Panc1 (cell line): ENCODE data around the gene C1orf226. TPM values are rescaled to one million over a fixed set of nuclear protein-coding genes. Genes with fewer than 3 reads are reported as not detected.

ENCODE experiments used
- ATAC-seq: fragments of 200-7000 bp; cut with Tn5 transposase; 2 replicates; pipeline ENCODE4 v1.9.1; 2020; ENCODE audit warnings: mild to moderate bottlenecking, moderate library complexity
- BruUV-seq: library from RNA; stranded (reverse); fragments of 400-500 nt; replicated peaks from 2 replicates; lab custom pipeline; 2021; lab: Mats Ljungman, UMichigan
- CTCF ChIA-PET: fragments of 300-600 bp; sonication (Branson Sonifier 250); formaldehyde crosslinking; loops from one replicate; lab custom pipeline; 2022; ENCODE audit warnings: antibody characterized with exemption; lab: Charles Lee
- POLR2A ChIA-PET: fragments of 300-600 bp; sonication (Branson Sonifier 250); formaldehyde crosslinking; loops from one replicate; lab custom pipeline; 2022; ENCODE audit warnings: antibody characterized with exemption; lab: Charles Lee
- DNase-seq: peaks from one replicate; pipeline ENCODE4 v3.0.0-alpha.2; 2010; ENCODE audit warnings: low read depth, low spot score
- H3K27ac ChIP-seq: 2 replicates; pipeline ENCODE4 v1.5.1; 2011; ENCODE audit warnings: mild to moderate bottlenecking, low read length, inconsistent platforms
- H3K27me3 ChIP-seq: fragments of 200-500 bp; sonication (Bioruptor generic); 2 replicates; pipeline ENCODE4 v1.6.0; 2014; ENCODE audit warnings: low read length, inconsistent platforms; ENCODE audit not compliant: control insufficient read depth, insufficient read depth
- H3K36me3 ChIP-seq: fragments of 200-500 bp; sonication (Bioruptor generic); 2 replicates; pipeline ENCODE4 v1.5.1; 2014; ENCODE audit warnings: inconsistent platforms, mild to moderate bottlenecking, low read length, moderate library complexity; ENCODE audit not compliant: control insufficient read depth, insufficient read depth
- H3K4me1 ChIP-seq: 2 replicates; pipeline ENCODE4 v1.5.1; 2011; ENCODE audit warnings: inconsistent platforms, mild to moderate bottlenecking, low read length, moderate library complexity; ENCODE audit not compliant: control insufficient read depth, insufficient read depth
- H3K4me3 ChIP-seq, 2 experiments: 2 replicates each; pipeline ENCODE4 v1.5.1; 2011 to 2012; ENCODE audit warnings: low read depth in 2 of 2, low read length in 2 of 2, mild to moderate bottlenecking in 2 of 2, inconsistent platforms in 1 of 2, moderate library complexity in 1 of 2
- H3K9me3 ChIP-seq: fragments of 200-500 bp; sonication (Bioruptor generic); 2 replicates; pipeline ENCODE4 v1.5.1; 2014; ENCODE audit warnings: low read depth, mild to moderate bottlenecking, inconsistent platforms, low read length, moderate library complexity; ENCODE audit not compliant: control insufficient read depth, insufficient read depth
- POLR2AphosphoS5 ChIP-seq: IDR thresholded peaks from 2 replicates; pipeline ENCODE4 v1.6.1; 2012; ENCODE audit warnings: mild to moderate bottlenecking, low read depth, low read length, moderate library complexity
- SIN3A ChIP-seq: IDR thresholded peaks from 2 replicates; pipeline ENCODE4 v1.6.1; 2012; ENCODE audit warnings: low read depth, mild to moderate bottlenecking, low read length, moderate library complexity, borderline replicate concordance; ENCODE audit not compliant: insufficient read depth
- TCF7L2 ChIP-seq: IDR thresholded peaks from 2 replicates; pipeline ENCODE4 v1.6.1; 2011; ENCODE audit warnings: mild to moderate bottlenecking, low read depth, low read length, inconsistent platforms
- in situ Hi-C: cut with HindIII; loops from 2 replicates; pipeline ENCODE4 v1.10.0; 2016; ENCODE audit warnings: low sequenced_read_pairs, low pct_unique_long_range_greater_than_20kb
- intact Hi-C: fragments of 100-400 bp; cut with micrococcal nuclease; formaldehyde crosslinking; loops from one replicate; pipeline ENCODE4 v1.10.0; 2022; ENCODE audit not compliant: unreplicated experiment
- total RNA-seq: library from RNA; stranded (reverse); gene quantifications from one replicate; pipeline ENCODE4 v1.2.1, GENCODE V29; 2021; ENCODE audit not compliant: unreplicated experiment
- TF ChIP-seq, protein P1 (sequence below), 2 experiments: IDR thresholded peaks; 2 replicates each; pipeline ENCODE4 v1.6.1; 2011 to 2012; ENCODE audit warnings: low read depth in 2 of 2, control low read depth in 1 of 2, low read length in 1 of 2, mild to moderate bottlenecking in 1 of 2, moderate library complexity in 1 of 2; ENCODE audit not compliant: insufficient read depth in 1 of 2
- TF ChIP-seq, protein P2 (sequence below): fragments of 450-650 bp; IDR thresholded peaks from 2 replicates; pipeline ENCODE4 v1.5.1; 2017; ENCODE audit warnings: mild to moderate bottlenecking

The C1orf226 gene
- total RNA-seq, 1 experiment from 2014 or later = 38.4 TPM

- TF ChIP-seq, protein P1, sequence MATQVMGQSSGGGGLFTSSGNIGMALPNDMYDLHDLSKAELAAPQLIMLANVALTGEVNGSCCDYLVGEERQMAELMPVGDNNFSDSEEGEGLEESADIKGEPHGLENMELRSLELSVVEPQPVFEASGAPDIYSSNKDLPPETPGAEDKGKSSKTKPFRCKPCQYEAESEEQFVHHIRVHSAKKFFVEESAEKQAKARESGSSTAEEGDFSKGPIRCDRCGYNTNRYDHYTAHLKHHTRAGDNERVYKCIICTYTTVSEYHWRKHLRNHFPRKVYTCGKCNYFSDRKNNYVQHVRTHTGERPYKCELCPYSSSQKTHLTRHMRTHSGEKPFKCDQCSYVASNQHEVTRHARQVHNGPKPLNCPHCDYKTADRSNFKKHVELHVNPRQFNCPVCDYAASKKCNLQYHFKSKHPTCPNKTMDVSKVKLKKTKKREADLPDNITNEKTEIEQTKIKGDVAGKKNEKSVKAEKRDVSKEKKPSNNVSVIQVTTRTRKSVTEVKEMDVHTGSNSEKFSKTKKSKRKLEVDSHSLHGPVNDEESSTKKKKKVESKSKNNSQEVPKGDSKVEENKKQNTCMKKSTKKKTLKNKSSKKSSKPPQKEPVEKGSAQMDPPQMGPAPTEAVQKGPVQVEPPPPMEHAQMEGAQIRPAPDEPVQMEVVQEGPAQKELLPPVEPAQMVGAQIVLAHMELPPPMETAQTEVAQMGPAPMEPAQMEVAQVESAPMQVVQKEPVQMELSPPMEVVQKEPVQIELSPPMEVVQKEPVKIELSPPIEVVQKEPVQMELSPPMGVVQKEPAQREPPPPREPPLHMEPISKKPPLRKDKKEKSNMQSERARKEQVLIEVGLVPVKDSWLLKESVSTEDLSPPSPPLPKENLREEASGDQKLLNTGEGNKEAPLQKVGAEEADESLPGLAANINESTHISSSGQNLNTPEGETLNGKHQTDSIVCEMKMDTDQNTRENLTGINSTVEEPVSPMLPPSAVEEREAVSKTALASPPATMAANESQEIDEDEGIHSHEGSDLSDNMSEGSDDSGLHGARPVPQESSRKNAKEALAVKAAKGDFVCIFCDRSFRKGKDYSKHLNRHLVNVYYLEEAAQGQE (IDR thresholded peaks at IDR 0.05; ENCODE audit: insufficient read depth in 1 of 2, low read depth in 2 of 2, low read length in 1 of 2) = no peak
- no peak for TF ChIP-seq TCF7L2
- TF ChIP-seq, protein P2, sequence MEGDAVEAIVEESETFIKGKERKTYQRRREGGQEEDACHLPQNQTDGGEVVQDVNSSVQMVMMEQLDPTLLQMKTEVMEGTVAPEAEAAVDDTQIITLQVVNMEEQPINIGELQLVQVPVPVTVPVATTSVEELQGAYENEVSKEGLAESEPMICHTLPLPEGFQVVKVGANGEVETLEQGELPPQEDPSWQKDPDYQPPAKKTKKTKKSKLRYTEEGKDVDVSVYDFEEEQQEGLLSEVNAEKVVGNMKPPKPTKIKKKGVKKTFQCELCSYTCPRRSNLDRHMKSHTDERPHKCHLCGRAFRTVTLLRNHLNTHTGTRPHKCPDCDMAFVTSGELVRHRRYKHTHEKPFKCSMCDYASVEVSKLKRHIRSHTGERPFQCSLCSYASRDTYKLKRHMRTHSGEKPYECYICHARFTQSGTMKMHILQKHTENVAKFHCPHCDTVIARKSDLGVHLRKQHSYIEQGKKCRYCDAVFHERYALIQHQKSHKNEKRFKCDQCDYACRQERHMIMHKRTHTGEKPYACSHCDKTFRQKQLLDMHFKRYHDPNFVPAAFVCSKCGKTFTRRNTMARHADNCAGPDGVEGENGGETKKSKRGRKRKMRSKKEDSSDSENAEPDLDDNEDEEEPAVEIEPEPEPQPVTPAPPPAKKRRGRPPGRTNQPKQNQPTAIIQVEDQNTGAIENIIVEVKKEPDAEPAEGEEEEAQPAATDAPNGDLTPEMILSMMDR = no peak
- ChIA-PET CTCF (no interaction called here), POLR2A (no interaction called here)
- Histone ChIP-seq H3K27me3 (no peaks in the 10 kb centered on the region), H3K9me3 (no peaks in the 10 kb centered on the region), H3K27ac (no peak overlapping the region), H3K4me3 (no peak overlapping the region), H3K36me3 (peaks cover 2% of the 10 kb centered on the region; the same call in 1 of the 2 replicates), H3K4me1 (no peaks in the 10 kb centered on the region)
- BruUV-seq = no TSS peak
- ATAC-seq = no peak
- intact Hi-C loops = no loop called here
- no peak for DNase-seq
- in situ Hi-C loops = no loop called here
Measured at GRCh38 chr1:162364498-162364897, 17.0 kb upstream of the C1orf226 start.

GRCh38 chr1:162365284-162366020 lies 16.1 kb upstream of the C1orf226 start:
- TF ChIP-seq TCF7L2 = no peak
- TF ChIP-seq, protein P1 (IDR thresholded peaks at IDR 0.05; ENCODE audit: insufficient read depth in 1 of 2, low read depth in 2 of 2, low read length in 1 of 2) = no peak
- TF ChIP-seq, protein P2 = no peak
- TF ChIP-seq SIN3A = no peak
- TF ChIP-seq POLR2AphosphoS5 = no peak
- no peak for ATAC-seq

More at GRCh38 chr1:162365284-162366020, 16.1 kb upstream of the C1orf226 start:
- intact Hi-C loops (no loop called here), in situ Hi-C loops (no loop called here)
- Histone ChIP-seq H3K27me3 (no peaks in the 10 kb centered on the region), H3K4me1 (no peaks in the 10 kb centered on the region), H3K27ac (no peak overlapping the region), H3K9me3 (no peaks in the 10 kb centered on the region), H3K4me3 (no peak overlapping the region), H3K36me3 (peaks cover 2% of the 10 kb centered on the region; the same call in 1 of the 2 replicates)
- ChIA-PET CTCF (no interaction called here), POLR2A (no interaction called here)
- BruUV-seq = no TSS peak
- no peak for DNase-seq
